Measurements from ENCODE around the gene IFNW1. TPM values are rescaled to one million over a fixed set of nuclear protein-coding genes. Genes with fewer than 3 reads are reported as not detected.
"Not testable (repeated sequence)": the region's sequence is repeated elsewhere in the genome, so short reads cannot be mapped to it uniquely, and the experiment has no call there.

Gene IFNW1
- total and polyA plus RNA-seq, 10 of the 15 experiments (the other 5 are each of a cell fraction or from before 2014, with no cell fraction given) = 0.06 to 0.11 (median 0.09) TPM; not detected in 7

GRCh38 chr9:21171351-21171750, 29.7 kb upstream of the IFNW1 start:
- Histone ChIP-seq H2AFZ (ENCODE audit: control insufficient read depth, low read depth, low read length) (no peak overlapping the region), H3K36me3 (ENCODE audit: control insufficient read depth in 2 of 2, insufficient read depth in 2 of 2, low read length in 1 of 2) (no peaks in the 10 kb centered on the region), H3K4me2 (ENCODE audit: control insufficient read depth, insufficient read depth) (no peak overlapping the region), H3K27me3 (replicated peaks in 1 of 2; ENCODE audit: control insufficient read depth in 2 of 2, insufficient read depth in 2 of 2, low read length in 1 of 2) (no peaks in the 10 kb centered on the region; a peak in 1 of 4 replicates), H3K79me2 (ENCODE audit: control insufficient read depth, insufficient read depth, low read length) (no peaks in the 10 kb centered on the region), H3K27ac (ENCODE audit: control insufficient read depth, insufficient read depth) (no peak overlapping the region), H3K4me3 (no peak overlapping the region), H3K9ac (ENCODE audit: control insufficient read depth, insufficient read depth, low read length) (no peak overlapping the region), H3K4me1 (ENCODE audit: control insufficient read depth, insufficient read depth, low read length) (no peaks in the 10 kb centered on the region), H4K20me1 (ENCODE audit: control insufficient read depth, insufficient read depth) (no peaks in the 10 kb centered on the region), H3K9me3 (replicated peaks; ENCODE audit: control insufficient read depth, insufficient read depth, low read length) (no peaks in the 10 kb centered on the region)
- ChIA-PET SMC1A (ENCODE audit: uncharacterized antibody, unreplicated experiment) (no interaction called here), RAD21 (ENCODE audit: unreplicated experiment) (no interaction called here), POLR2A (no interaction called here), CTCF (no interaction called here)
- 0% methylated on average over 1 of the region's 1 CpG for WGBS (ENCODE audit: insufficient coverage, insufficient replicate concordance, low lambda C conversion rate, missing lambda C conversion rate)
- DNase-seq (ENCODE audit: low read depth, low spot score) (no peak), FAIRE-seq (no peak), ATAC-seq (no peak)
- TF ChIP-seq CREM (IDR thresholded peaks at IDR 0.05; ENCODE audit: low read depth) (no peak), JUND (IDR thresholded peaks at IDR 0.05; ENCODE audit: low read depth, low read length) (no peak), PRDM15 (CRISPR knock-in tag; IDR thresholded peaks at IDR 0.05) (no peak), HCFC1 (IDR thresholded peaks at IDR 0.05; ENCODE audit: low read length) (no peak), TAF1 (IDR thresholded peaks at IDR 0.05; ENCODE audit: borderline replicate concordance, low read depth, low read length) (no peak)
- TF ChIP-seq, protein P1, sequence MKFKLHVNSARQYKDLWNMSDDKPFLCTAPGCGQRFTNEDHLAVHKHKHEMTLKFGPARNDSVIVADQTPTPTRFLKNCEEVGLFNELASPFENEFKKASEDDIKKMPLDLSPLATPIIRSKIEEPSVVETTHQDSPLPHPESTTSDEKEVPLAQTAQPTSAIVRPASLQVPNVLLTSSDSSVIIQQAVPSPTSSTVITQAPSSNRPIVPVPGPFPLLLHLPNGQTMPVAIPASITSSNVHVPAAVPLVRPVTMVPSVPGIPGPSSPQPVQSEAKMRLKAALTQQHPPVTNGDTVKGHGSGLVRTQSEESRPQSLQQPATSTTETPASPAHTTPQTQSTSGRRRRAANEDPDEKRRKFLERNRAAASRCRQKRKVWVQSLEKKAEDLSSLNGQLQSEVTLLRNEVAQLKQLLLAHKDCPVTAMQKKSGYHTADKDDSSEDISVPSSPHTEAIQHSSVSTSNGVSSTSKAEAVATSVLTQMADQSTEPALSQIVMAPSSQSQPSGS (IDR thresholded peaks at IDR 0.05; ENCODE audit: low read length) = no peak
- no TSS peak for BruUV-seq (replicated peaks)
- in situ Hi-C loops (cut with MboI) = no loop called here
- intact Hi-C loops (cut with micrococcal nuclease; ENCODE audit: unreplicated experiment) = no loop called here

DNA sequence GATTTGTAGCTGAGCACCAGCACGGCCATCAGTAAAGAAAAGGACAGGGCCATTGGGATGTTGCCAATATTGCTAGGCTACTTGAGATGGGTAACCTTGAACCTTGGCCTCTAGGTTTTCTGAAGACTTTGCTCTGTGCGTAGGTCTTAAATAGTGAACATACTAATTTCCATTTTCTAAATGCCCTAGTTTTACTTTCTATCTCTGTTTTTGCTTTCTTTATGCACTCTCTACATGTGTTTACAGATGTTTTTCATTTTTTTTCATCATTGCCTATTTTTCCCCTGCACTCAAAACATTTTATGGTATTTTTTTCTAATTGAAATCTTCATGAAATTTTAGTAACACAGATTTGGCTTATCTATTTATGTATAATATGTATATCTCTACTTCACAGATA, 24.9 kb upstream of the IFNW1 start, which contains the start of gene IFNA21:
Gene IFNA21 (minus strand): TSS at position 101 of the 400 bp plus-strand sequence. CDS start 48 bp downstream, at position 53.
- H2AFZ ChIP-seq (ENCODE audit: control insufficient read depth, low read depth, low read length); H3K4me1 ChIP-seq (ENCODE audit: control insufficient read depth, insufficient read depth, low read length); H3K79me2 ChIP-seq (ENCODE audit: control insufficient read depth, insufficient read depth, low read length); BruUV-seq (replicated peaks); in situ Hi-C loops (cut with MboI); H3K9ac ChIP-seq (ENCODE audit: control insufficient read depth, insufficient read depth, low read length); H3K36me3 ChIP-seq (ENCODE audit: control insufficient read depth in 2 of 2, insufficient read depth in 2 of 2, low read length in 1 of 2); FAIRE-seq; H3K27me3 ChIP-seq (replicated peaks in 1 of 2; ENCODE audit: control insufficient read depth in 2 of 2, insufficient read depth in 2 of 2, low read length in 1 of 2); H3K4me2 ChIP-seq (ENCODE audit: control insufficient read depth, insufficient read depth); H3K27ac ChIP-seq (ENCODE audit: control insufficient read depth, insufficient read depth); H3K9me3 ChIP-seq (replicated peaks; ENCODE audit: control insufficient read depth, insufficient read depth, low read length); DNase-seq (ENCODE audit: low read depth, low spot score); H4K20me1 ChIP-seq (ENCODE audit: control insufficient read depth, insufficient read depth); H3K4me3 ChIP-seq; ATAC-seq; POLR2A ChIA-PET; intact Hi-C loops (cut with micrococcal nuclease; ENCODE audit: unreplicated experiment): not testable (repeated sequence)
- WGBS (ENCODE audit: insufficient coverage, insufficient replicate concordance, low lambda C conversion rate, missing lambda C conversion rate) = 90% methylated on average over 2 of the region's 2 CpGs
- ChIA-PET RAD21 (ENCODE audit: unreplicated experiment) (interaction anchor here (0.8 kb wide), 1 partner anchor 16 kb away, joined by 3 read pairs; no protein-coding TSS in a partner anchor), CTCF (interaction anchor here (1.1 to 1.4 kb wide), 2 partner anchors 15 to 17 kb away, joined by 3 read pairs; no protein-coding TSS in a partner anchor), SMC1A (ENCODE audit: uncharacterized antibody, unreplicated experiment) (interaction anchor here (1.3 kb wide), 1 partner anchor 16 kb away, joined by 4 read pairs; no protein-coding TSS in a partner anchor)

Data from GM12878 (cell line).